ENCODE results near the gene WDR7. TPM values are rescaled to one million over a fixed set of nuclear protein-coding genes. Genes with fewer than 3 reads are reported as not detected.

WDR7 gene
- total RNA-seq, 1 donor from 2014 or later, result 16.9 TPM

GRCh38 chr18:56739731-56740130, 88.6 kb downstream of the WDR7 start:
- Mint-ChIP-seq H3K4me3 (no peak overlapping the region), H3K27me3 (no peaks in the 10 kb centered on the region), H3K4me1 (ENCODE audit: unreplicated experiment) (no peaks in the 10 kb centered on the region), H3K27ac (no peak overlapping the region), H3K9me3 (no peaks in the 10 kb centered on the region), H3K36me3 (no peaks in the 10 kb centered on the region)
- no peak for TF ChIP-seq CTCF (conservative IDR thresholded peaks at IDR 0.05)
- no peak for DNase-seq (ENCODE audit: extremely low spot score, unreplicated experiment)

- Mint-ChIP-seq H3K27ac (no peak overlapping the region), H3K4me3 (no peak overlapping the region), H3K36me3 (no peaks in the 10 kb centered on the region), H3K4me1 (ENCODE audit: unreplicated experiment) (no peaks in the 10 kb centered on the region), H3K9me3 (no peaks in the 10 kb centered on the region), H3K27me3 (no peaks in the 10 kb centered on the region)
- DNase-seq (ENCODE audit: extremely low spot score, unreplicated experiment), result no peak
- no peak for TF ChIP-seq CTCF (conservative IDR thresholded peaks at IDR 0.05)
Observed at GRCh38 chr18:56740645-56741044, 89.5 kb downstream of the WDR7 start.

GRCh38 chr18:56741685-56742084, 90.5 kb downstream of the WDR7 start:
- no peak for TF ChIP-seq CTCF (conservative IDR thresholded peaks at IDR 0.05)
- no peaks in the 10 kb centered on the region for H3K9me3 Mint-ChIP-seq
- H3K4me1 Mint-ChIP-seq (ENCODE audit: unreplicated experiment), result no peaks in the 10 kb centered on the region
- H3K27me3 Mint-ChIP-seq, result no peaks in the 10 kb centered on the region
- no peak for DNase-seq (ENCODE audit: extremely low spot score, unreplicated experiment)
- H3K4me3 Mint-ChIP-seq, result no peak overlapping the region
- no peak overlapping the region for H3K27ac Mint-ChIP-seq
- H3K36me3 Mint-ChIP-seq, result no peaks in the 10 kb centered on the region

- DNase-seq (ENCODE audit: extremely low spot score, unreplicated experiment), result no peak
- H3K27me3 Mint-ChIP-seq, result no peaks in the 10 kb centered on the region
- no peak for TF ChIP-seq CTCF (conservative IDR thresholded peaks at IDR 0.05)
- no peaks in the 10 kb centered on the region for H3K9me3 Mint-ChIP-seq
- no peaks in the 10 kb centered on the region for H3K4me1 Mint-ChIP-seq (ENCODE audit: unreplicated experiment)
- H3K4me3 Mint-ChIP-seq, result no peak overlapping the region
- no peaks in the 10 kb centered on the region for H3K36me3 Mint-ChIP-seq
- no peak overlapping the region for H3K27ac Mint-ChIP-seq
Observed at GRCh38 chr18:56743115-56743514, 92.0 kb downstream of the WDR7 start.

- Mint-ChIP-seq H3K9me3 (no peaks in the 10 kb centered on the region), H3K36me3 (no peaks in the 10 kb centered on the region)
Observed at GRCh38 chr18:56747032-56747658, 96.0 kb downstream of the WDR7 start.

More at GRCh38 chr18:56747032-56747658, 96.0 kb downstream of the WDR7 start:
- H3K27ac Mint-ChIP-seq, result no peak overlapping the region
- H3K4me1 Mint-ChIP-seq (ENCODE audit: unreplicated experiment), result no peaks in the 10 kb centered on the region
- no peak for DNase-seq (ENCODE audit: extremely low spot score, unreplicated experiment)
- no peak for TF ChIP-seq CTCF (conservative IDR thresholded peaks at IDR 0.05)
- no peaks in the 10 kb centered on the region for H3K27me3 Mint-ChIP-seq
- H3K4me3 Mint-ChIP-seq, result no peak overlapping the region
